ENCODE measurements around the gene KCNN2. TPM values are rescaled to one million over a fixed set of nuclear protein-coding genes. Genes with fewer than 3 reads are reported as not detected.

Gene KCNN2
- total RNA-seq, 4 donors from 2014 or later, result 0.18 to 0.19 TPM; not detected in 2

DNA sequence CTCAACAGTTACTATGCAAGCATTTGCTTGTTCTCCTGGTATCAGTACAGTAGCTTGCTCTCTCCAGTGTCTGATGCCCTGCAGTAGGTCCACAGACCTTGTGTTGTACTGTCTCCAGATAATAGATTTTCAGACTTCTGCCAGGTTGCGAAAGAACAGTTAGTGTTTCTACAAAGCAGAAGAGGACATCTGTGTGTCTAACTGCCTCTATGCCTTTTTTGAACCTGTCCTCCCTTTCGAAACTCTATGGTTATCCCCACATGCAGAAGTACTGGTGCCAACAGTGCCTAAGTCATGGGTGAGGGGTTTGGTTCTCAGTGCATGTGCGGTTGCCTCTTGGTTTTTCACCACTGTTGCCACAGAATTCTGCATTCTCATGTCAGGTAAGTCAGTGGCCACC is 45.9 kb downstream of the KCNN2 start:
- no peak for TF ChIP-seq POLR2A (IDR thresholded peaks at IDR 0.05)
- TF ChIP-seq, protein P1, sequence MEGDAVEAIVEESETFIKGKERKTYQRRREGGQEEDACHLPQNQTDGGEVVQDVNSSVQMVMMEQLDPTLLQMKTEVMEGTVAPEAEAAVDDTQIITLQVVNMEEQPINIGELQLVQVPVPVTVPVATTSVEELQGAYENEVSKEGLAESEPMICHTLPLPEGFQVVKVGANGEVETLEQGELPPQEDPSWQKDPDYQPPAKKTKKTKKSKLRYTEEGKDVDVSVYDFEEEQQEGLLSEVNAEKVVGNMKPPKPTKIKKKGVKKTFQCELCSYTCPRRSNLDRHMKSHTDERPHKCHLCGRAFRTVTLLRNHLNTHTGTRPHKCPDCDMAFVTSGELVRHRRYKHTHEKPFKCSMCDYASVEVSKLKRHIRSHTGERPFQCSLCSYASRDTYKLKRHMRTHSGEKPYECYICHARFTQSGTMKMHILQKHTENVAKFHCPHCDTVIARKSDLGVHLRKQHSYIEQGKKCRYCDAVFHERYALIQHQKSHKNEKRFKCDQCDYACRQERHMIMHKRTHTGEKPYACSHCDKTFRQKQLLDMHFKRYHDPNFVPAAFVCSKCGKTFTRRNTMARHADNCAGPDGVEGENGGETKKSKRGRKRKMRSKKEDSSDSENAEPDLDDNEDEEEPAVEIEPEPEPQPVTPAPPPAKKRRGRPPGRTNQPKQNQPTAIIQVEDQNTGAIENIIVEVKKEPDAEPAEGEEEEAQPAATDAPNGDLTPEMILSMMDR (IDR thresholded peaks at IDR 0.05), result no peak
- intact Hi-C loops (cut with DNase I), result no loop called here
- no peak for DNase-seq
- Histone ChIP-seq H3K36me3 (no peaks in the 10 kb centered on the region), H3K27ac (no peak overlapping the region), H3K4me3 (no peak overlapping the region), H3K4me1 (no peaks in the 10 kb centered on the region), H3K27me3 (no peaks in the 10 kb centered on the region), H3K9me3 (no peaks in the 10 kb centered on the region)
- 75 to 90% methylated on average over 2 to 3 of the region's 3 CpGs for WGBS, 2 donors

DNA sequence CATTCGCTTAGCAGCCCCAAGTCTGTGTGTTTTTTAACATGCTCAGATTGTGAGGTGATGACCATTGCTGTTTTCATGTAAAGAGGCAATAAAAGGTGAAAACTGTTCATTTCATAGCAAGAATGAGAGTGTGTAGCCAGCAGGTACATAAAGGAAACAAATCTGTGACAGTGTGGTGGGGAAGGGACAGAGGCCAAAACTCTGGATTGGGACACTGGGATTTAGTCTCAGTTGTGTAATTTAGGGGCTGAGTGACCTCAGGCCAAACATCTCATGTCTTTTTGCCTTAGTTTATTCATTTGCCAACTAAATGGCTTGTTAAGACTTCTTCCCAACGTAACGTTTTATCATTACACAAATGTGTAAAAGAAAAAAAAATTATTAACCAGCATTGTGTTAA is 47.0 kb downstream of the KCNN2 start:
- no peaks in the 10 kb centered on the region for H3K27me3 ChIP-seq

DNA sequence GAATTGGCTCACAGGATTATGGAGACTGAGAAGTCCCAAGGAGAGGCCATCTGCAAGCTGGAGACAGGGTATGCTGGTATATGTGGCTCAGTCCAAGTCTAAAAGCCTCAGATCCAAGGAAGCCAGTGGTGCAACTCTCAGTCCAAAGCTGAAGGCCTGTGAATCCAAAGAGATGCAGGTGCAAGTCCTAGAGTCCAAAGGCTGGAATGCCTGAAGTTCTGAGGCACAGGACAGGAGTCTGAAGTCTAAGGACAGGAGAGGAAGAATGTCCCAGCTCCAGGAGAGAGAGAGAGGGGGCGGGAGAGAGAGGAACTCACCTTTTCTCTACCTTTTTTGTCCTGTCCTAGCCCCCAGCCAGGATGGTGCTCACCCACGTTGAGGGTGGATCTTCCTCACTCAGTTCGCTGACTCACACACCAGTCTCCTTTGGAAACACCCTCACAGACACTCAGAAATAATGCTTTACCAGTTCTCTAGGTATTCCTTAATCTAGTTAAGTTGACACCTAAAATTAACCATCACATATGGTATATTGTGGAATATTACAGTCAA is 49.6 kb downstream of the KCNN2 start:
- intact Hi-C loops (cut with DNase I), result no loop called here

More for the DNA sequence above, 47.0 kb downstream of the KCNN2 start:
- H3K9me3 ChIP-seq, result no peaks in the 10 kb centered on the region
- H3K27ac ChIP-seq, result no peak overlapping the region
- no peaks in the 10 kb centered on the region for H3K36me3 ChIP-seq
- H3K4me3 ChIP-seq, result no peak overlapping the region
- H3K4me1 ChIP-seq, result no peaks in the 10 kb centered on the region
- DNase-seq, result no peak
- TF ChIP-seq, protein P1 (IDR thresholded peaks at IDR 0.05), result no peak
- no peak for TF ChIP-seq POLR2A (IDR thresholded peaks at IDR 0.05)
- 82 to 88% methylated on average over 3 of the region's 3 CpGs for WGBS, 2 donors
- intact Hi-C loops (cut with DNase I), result no loop called here

DNA sequence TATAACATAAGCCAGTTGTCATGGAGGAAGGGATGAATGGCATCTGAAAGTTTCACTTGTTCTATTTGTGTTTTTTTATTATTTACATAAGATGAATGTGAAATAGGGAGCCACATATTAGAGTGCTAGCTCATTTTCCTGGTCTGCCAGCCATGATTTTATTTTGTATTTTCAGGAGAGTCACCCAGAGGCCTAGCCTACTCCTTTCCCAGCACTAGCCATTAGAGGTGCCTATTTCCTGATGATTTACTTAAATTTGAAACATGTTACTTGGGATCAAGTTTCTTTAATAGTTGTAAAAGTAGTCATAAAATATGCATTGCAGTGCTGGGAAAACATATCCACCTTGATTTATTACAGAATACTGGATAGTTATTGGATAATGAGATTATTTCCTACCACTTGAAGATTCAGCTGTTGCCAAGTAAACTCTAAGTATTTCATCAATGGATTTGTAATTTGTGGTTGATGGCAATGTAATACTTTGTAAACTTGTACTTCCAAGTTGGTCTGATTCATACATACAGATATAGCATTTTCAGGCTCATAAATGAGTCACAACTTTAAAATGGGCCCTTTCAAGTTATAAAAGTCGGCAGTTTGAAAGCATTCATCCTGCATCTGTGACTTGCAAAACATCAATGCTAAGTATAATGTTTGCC is 50.8 kb downstream of the KCNN2 start:
- intact Hi-C loops (cut with DNase I), result no loop called here
- H3K36me3 ChIP-seq, result no peaks in the 10 kb centered on the region
- H3K27me3 ChIP-seq, result no peaks in the 10 kb centered on the region
- 21 to 33% methylated on average over 1 of the region's 1 CpG for WGBS, 2 donors
- no peak for DNase-seq
- no peaks in the 10 kb centered on the region for H3K9me3 ChIP-seq
- H3K4me1 ChIP-seq, result no peaks in the 10 kb centered on the region
- no peak overlapping the region for H3K4me3 ChIP-seq
- TF ChIP-seq, protein P1 (IDR thresholded peaks at IDR 0.05), result no peak
- no peak for TF ChIP-seq POLR2A (IDR thresholded peaks at IDR 0.05)
- H3K27ac ChIP-seq, result no peak overlapping the region

More for the DNA sequence above, 49.6 kb downstream of the KCNN2 start:
- WGBS, 2 donors, result 55 to 70% methylated on average over 2 to 3 of the region's 3 CpGs
- Histone ChIP-seq H3K27ac (no peak overlapping the region), H3K27me3 (no peaks in the 10 kb centered on the region), H3K4me3 (no peak overlapping the region), H3K36me3 (no peaks in the 10 kb centered on the region), H3K9me3 (no peaks in the 10 kb centered on the region), H3K4me1 (no peaks in the 10 kb centered on the region)
- DNase-seq, result no peak
- TF ChIP-seq, protein P1 (IDR thresholded peaks at IDR 0.05), result no peak

DNA sequence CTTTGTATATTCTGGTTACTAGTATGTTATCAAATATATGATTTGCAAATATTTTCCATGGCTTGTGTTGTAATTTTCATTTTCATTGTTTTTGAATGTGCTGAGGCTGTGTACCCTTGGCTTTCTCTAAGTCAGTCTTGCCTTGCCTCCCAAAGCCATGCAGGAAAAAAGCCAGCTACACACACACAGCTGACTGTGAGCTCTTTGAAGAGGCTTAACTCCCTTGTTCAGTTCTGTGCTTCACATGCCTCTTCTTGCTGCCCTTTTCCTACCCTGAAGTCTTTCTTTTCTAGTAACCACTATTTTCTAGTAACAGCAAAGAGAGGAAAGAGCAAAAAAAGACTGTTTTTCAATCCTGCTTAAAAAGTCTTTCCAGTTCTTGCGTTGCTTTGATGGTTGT is 53.9 kb downstream of the KCNN2 start:
- 33 to 43% methylated on average over 1 of the region's 1 CpG for WGBS, 2 donors
- H3K4me1 ChIP-seq, result no peaks in the 10 kb centered on the region

More for the DNA sequence above, 53.9 kb downstream of the KCNN2 start:
- DNase-seq, result no peak
- H3K27ac ChIP-seq, result no peak overlapping the region
- intact Hi-C loops (cut with DNase I), result no loop called here
- no peaks in the 10 kb centered on the region for H3K27me3 ChIP-seq
- no peak overlapping the region for H3K4me3 ChIP-seq
- TF ChIP-seq, protein P1 (IDR thresholded peaks at IDR 0.05), result no peak
- no peak for TF ChIP-seq POLR2A (IDR thresholded peaks at IDR 0.05)
- H3K9me3 ChIP-seq, result no peaks in the 10 kb centered on the region
- H3K36me3 ChIP-seq, result no peaks in the 10 kb centered on the region
